Activated T-helper 9 cell treated with anti-CD3 and anti-CD28 coated beads, Interleukin-2, amount 50 U/mL, for 16 hours (primary cell): ENCODE data around the gene TANK.
"Not testable (repeated sequence)": the region's sequence is repeated elsewhere in the genome, so short reads cannot be mapped to it uniquely, and the experiment has no call there.

Experiments used
- DNase-seq: peaks from one replicate; pipeline ENCODE4 v3.0.0-alpha.2; 2020; ENCODE audit warnings: low read depth

TANK gene

GRCh38 chr2:161233858-161234431 lies 73.7 kb downstream of the TANK start:
- DNase-seq: no peak

GRCh38 chr2:161234627-161235026 lies 74.4 kb downstream of the TANK start:
- DNase-seq: no peak

GRCh38 chr2:161237392-161238264 lies 77.4 kb downstream of the TANK start:
- peak; percentile 51 for DNase-seq

GRCh38 chr2:161238265-161238559 lies 78.0 kb downstream of the TANK start:
- no peak for DNase-seq

GRCh38 chr2:161238560-161239325 lies 78.5 kb downstream of the TANK start:
- peak; percentile 51 for DNase-seq

GRCh38 chr2:161239326-161240109 lies 79.3 kb downstream of the TANK start:
- no peak for DNase-seq

- DNase-seq: no peak
These were observed 81.7 kb downstream of the TANK start for GRCh38 chr2:161241894-161242293.

- no peak for DNase-seq
These were observed 83.1 kb downstream of the TANK start for GRCh38 chr2:161243312-161243711.

- DNase-seq: no peak
These were observed 83.7 kb downstream of the TANK start for GRCh38 chr2:161243905-161244304.

GRCh38 chr2:161244387-161245260 lies 84.4 kb downstream of the TANK start:
- DNase-seq: peak; percentile 56

- DNase-seq: no peak
These were observed 85.0 kb downstream of the TANK start for GRCh38 chr2:161245261-161245553.

GRCh38 chr2:161245671-161246070 lies 85.4 kb downstream of the TANK start:
- no peak for DNase-seq

GRCh38 chr2:161246281-161246680 lies 86.1 kb downstream of the TANK start:
- DNase-seq: no peak

GRCh38 chr2:161250864-161251436 lies 90.7 kb downstream of the TANK start:
- no peak for DNase-seq

GRCh38 chr2:161257123-161257952 lies 97.1 kb downstream of the TANK start:
- no peak for DNase-seq

- DNase-seq: no peak
These were observed 105.6 kb downstream of the TANK start for GRCh38 chr2:161265874-161266273.

GRCh38 chr2:161269111-161269510 lies 108.9 kb downstream of the TANK start:
- DNase-seq: no peak

- no peak for DNase-seq
These were observed 113.0 kb downstream of the TANK start for GRCh38 chr2:161273038-161273760.

GRCh38 chr2:161278564-161279229 lies 118.5 kb downstream of the TANK start:
- DNase-seq: not testable (repeated sequence)
